Brain microvascular endothelial cell (primary cell): ENCODE results near the gene LRMDA.

Experiments used
- DNase-seq: peaks from one replicate; pipeline ENCODE4 v3.0.0-alpha.2; 2020
- H3K27ac ChIP-seq: fragments of 250-450 bp; sonication (Bioruptor Pico); 2 replicates; pipeline ENCODE4 v1.5.1; 2020; ENCODE audit warnings: mild to moderate bottlenecking, moderate library complexity
- H3K27me3 ChIP-seq: fragments of 250-450 bp; sonication (Bioruptor Pico); replicated peaks from 2 replicates; pipeline ENCODE4 v1.5.1; 2020; ENCODE audit warnings: mild to moderate bottlenecking
- H3K36me3 ChIP-seq: fragments of 250-450 bp; sonication (Bioruptor Pico); replicated peaks from 2 replicates; pipeline ENCODE4 v1.5.1; 2020; ENCODE audit warnings: mild to moderate bottlenecking
- H3K4me3 ChIP-seq: 2 replicates; pipeline ENCODE4 v1.5.1; 2011; ENCODE audit warnings: low read depth, mild to moderate bottlenecking, control low read depth, low read length, moderate library complexity
- in situ Hi-C: cut with HindIII; loops from 2 replicates; pipeline ENCODE4 v1.10.0; 2017; ENCODE audit warnings: low sequenced_read_pairs, low pct_ligation_motif_present
- TF ChIP-seq, protein P1 (sequence below): IDR thresholded peaks from 2 replicates; pipeline ENCODE4 v1.5.1; 2011; ENCODE audit warnings: low read depth, mild to moderate bottlenecking, moderate library complexity, low read length, control low read depth, inconsistent platforms; ENCODE audit errors: missing control alignments

LRMDA gene

DNA sequence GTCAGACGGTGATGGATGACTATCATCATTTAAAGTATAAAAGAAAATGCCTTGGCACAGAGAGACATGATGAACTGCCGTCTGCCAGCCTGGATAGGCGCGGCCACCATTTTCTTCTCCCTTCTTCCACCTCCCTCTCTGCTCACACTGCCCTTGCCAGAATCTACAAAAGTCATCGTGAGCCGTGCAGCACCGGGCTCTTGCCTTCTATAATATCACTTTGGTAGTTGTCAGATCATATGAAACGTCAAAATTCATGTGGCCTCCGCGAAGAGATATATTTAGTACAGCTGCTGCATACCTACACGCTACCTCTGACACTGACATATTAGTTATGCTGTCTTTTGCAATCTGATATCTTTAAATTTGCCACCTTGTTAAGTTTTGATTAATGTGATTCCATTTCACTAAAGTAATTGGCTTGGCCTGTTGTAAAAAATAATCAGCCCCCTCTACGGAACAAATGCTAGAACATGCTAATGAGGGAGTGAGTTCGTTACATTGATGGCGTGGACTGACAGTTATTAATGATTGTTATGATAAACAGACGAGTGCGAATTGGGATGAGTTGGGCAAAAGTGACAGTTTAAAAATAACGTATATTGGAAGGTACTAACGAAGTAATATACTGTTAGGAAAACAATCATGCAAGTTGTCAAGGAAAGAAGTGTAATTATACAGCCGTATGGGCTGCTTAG lies 214.9 kb downstream of the LRMDA start:
- no peaks in the 10 kb centered on the region for H3K36me3 ChIP-seq
- H3K27me3 ChIP-seq = no peaks in the 10 kb centered on the region
- TF ChIP-seq, protein P1, sequence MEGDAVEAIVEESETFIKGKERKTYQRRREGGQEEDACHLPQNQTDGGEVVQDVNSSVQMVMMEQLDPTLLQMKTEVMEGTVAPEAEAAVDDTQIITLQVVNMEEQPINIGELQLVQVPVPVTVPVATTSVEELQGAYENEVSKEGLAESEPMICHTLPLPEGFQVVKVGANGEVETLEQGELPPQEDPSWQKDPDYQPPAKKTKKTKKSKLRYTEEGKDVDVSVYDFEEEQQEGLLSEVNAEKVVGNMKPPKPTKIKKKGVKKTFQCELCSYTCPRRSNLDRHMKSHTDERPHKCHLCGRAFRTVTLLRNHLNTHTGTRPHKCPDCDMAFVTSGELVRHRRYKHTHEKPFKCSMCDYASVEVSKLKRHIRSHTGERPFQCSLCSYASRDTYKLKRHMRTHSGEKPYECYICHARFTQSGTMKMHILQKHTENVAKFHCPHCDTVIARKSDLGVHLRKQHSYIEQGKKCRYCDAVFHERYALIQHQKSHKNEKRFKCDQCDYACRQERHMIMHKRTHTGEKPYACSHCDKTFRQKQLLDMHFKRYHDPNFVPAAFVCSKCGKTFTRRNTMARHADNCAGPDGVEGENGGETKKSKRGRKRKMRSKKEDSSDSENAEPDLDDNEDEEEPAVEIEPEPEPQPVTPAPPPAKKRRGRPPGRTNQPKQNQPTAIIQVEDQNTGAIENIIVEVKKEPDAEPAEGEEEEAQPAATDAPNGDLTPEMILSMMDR = no peak
- in situ Hi-C loops = no loop called here
- no peak overlapping the region for H3K27ac ChIP-seq
- no peak overlapping the region for H3K4me3 ChIP-seq
- DNase-seq = no peak

DNA sequence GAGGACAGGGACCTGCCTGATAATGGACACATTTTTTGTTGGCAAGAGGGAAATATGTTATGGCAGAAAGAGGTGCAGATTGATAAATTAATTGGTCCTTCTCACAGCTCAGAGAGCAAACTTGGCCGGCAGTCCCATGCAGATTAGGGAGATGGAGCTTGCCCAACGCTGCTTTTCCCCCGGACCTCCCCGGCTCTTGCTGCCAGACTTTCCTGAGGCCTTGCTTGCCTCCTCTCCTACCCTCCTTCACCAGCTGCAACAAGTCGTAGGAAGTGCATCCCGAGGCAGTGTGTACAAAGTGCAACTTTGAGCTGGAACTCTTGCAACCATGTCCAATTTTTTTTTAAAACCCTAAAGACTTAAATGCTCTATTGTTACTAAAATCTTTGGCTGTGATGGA lies 215.5 kb downstream of the LRMDA start:
- Histone ChIP-seq H3K36me3 (no peaks in the 10 kb centered on the region), H3K27ac (no peak overlapping the region), H3K27me3 (no peaks in the 10 kb centered on the region), H3K4me3 (no peak overlapping the region)
- DNase-seq = no peak
- TF ChIP-seq, protein P1 = no peak
- in situ Hi-C loops = no loop called here

DNA sequence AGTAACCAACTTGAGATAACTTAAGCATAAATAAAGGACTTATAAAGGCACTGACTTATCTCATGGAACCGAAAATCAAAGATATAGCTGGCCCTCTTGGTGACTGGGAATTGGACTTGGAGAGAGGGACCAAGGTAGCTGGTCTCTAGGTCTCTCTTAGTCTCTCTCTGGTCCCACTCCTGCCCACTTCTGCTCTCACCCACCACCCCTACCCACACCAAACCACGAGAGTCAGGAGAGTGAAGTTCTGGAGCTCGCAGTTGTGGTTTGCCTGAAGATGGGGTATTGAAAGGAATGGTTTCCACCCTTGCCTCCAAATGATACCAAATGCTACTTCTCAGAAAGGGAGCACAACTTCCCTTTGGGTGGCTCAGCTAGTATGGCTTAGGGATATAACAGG lies 216.3 kb downstream of the LRMDA start:
- no peak overlapping the region for H3K27ac ChIP-seq
- H3K36me3 ChIP-seq = no peaks in the 10 kb centered on the region
- DNase-seq = no peak
- H3K27me3 ChIP-seq = no peaks in the 10 kb centered on the region
- TF ChIP-seq, protein P1 = no peak
- in situ Hi-C loops = no loop called here
- H3K4me3 ChIP-seq = no peak overlapping the region

DNA sequence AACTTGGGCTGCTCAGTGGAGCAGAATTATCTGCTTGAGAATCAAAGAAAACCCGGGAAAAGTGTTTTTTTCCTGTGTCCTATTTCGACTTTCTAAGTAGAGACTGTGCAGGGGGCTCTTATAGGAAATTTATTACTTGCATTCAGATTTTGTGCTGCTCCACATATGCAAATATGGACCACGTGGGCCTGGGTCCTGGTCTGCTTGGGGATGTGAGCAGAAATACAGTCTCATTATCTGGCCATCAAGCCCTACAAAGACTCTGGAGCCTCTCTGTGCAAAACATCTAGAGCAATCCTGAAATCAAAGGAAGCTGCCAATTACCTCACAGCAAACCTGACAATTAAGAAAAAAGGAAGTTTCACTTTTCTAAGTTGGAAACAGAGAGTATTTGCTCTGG lies 216.9 kb downstream of the LRMDA start:
- no peak overlapping the region for H3K27ac ChIP-seq
- in situ Hi-C loops = no loop called here
- no peak for DNase-seq
- no peaks in the 10 kb centered on the region for H3K36me3 ChIP-seq
- TF ChIP-seq, protein P1 = no peak
- H3K27me3 ChIP-seq = no peaks in the 10 kb centered on the region
- no peak overlapping the region for H3K4me3 ChIP-seq

DNA sequence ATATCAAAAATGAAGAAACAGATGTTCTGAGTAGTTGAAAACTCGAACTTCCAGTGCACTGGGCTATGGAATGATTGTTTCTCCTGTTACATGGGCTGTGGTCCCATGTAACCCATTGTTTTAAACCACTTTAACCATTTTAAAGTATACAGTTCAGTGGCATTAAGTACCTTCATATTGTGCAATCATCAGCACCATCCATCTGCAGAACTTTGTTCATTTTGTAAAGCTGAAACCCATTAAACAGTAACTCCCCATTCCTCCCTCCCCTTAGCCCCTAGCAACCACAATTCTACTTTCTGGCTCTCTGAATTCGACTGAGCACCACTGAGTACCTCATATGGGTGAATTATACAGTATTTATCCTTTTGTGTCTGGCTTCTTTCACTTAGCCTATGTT lies 217.4 kb downstream of the LRMDA start:
- in situ Hi-C loops = no loop called here
- DNase-seq = no peak
- H3K4me3 ChIP-seq = no peak overlapping the region
- no peak overlapping the region for H3K27ac ChIP-seq
- H3K36me3 ChIP-seq = no peaks in the 10 kb centered on the region
- H3K27me3 ChIP-seq = no peaks in the 10 kb centered on the region
- TF ChIP-seq, protein P1 = no peak

DNA sequence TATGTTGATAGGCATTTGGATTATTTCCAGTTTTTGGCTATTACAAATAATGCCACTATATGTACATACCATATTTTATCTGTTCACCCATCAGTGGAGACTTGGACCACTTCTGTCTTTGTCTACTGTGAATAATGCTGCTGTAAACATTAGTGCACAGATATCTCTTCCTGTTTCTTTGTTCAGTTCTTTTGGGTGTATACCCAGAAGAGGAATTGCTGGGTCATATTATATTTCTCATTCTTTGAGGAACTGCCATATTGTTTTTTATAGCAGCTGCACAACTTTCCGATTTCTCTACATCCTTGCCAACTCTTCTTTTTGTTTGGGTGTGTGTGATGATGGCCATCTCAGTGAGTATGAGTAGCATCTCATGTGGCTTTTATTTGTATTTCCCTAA lies 218.0 kb downstream of the LRMDA start:
- H3K27me3 ChIP-seq = no peaks in the 10 kb centered on the region
- in situ Hi-C loops = no loop called here
- no peaks in the 10 kb centered on the region for H3K36me3 ChIP-seq
- H3K4me3 ChIP-seq = no peak overlapping the region
- TF ChIP-seq, protein P1 = no peak
- DNase-seq = no peak
- H3K27ac ChIP-seq = no peak overlapping the region
